Measurements from ENCODE around the gene NUDT12.

The NUDT12 gene

GRCh38 chr5:103587185-103587748, 24.7 kb upstream of the NUDT12 start:
- TF ChIP-seq RAD21 (IDR thresholded peaks at IDR 0.05; ENCODE audit: low read depth) (peak; percentile 71), EP300 (IDR thresholded peaks at IDR 0.05; ENCODE audit: borderline replicate concordance) (no peak)

DNA sequence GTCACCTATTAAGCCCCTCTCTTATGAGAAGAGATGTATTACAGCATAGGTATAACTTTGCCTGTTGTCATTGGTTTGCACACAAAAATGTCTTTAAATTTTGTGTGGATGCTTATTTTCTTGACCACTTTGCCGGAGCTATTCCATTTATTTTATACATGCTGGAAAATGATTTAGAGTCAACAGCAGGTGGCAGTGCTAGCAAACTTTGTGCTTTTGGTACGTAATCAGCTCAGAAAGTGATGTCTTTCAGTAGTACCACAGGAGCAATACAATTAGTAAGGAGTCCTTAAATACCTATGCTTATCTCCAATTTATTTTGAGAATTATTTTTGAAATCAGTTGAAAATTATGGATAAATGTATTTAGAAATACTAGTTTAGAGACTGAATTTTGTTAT, 19.8 kb upstream of the NUDT12 start:
- peak; percentile 82 for TF ChIP-seq RAD21 (IDR thresholded peaks at IDR 0.05; ENCODE audit: low read depth)
- TF ChIP-seq NFIC (IDR thresholded peaks at IDR 0.05), result no peak
- TF ChIP-seq TEAD4 (IDR thresholded peaks at IDR 0.05), result no peak
- TF ChIP-seq, protein P1, sequence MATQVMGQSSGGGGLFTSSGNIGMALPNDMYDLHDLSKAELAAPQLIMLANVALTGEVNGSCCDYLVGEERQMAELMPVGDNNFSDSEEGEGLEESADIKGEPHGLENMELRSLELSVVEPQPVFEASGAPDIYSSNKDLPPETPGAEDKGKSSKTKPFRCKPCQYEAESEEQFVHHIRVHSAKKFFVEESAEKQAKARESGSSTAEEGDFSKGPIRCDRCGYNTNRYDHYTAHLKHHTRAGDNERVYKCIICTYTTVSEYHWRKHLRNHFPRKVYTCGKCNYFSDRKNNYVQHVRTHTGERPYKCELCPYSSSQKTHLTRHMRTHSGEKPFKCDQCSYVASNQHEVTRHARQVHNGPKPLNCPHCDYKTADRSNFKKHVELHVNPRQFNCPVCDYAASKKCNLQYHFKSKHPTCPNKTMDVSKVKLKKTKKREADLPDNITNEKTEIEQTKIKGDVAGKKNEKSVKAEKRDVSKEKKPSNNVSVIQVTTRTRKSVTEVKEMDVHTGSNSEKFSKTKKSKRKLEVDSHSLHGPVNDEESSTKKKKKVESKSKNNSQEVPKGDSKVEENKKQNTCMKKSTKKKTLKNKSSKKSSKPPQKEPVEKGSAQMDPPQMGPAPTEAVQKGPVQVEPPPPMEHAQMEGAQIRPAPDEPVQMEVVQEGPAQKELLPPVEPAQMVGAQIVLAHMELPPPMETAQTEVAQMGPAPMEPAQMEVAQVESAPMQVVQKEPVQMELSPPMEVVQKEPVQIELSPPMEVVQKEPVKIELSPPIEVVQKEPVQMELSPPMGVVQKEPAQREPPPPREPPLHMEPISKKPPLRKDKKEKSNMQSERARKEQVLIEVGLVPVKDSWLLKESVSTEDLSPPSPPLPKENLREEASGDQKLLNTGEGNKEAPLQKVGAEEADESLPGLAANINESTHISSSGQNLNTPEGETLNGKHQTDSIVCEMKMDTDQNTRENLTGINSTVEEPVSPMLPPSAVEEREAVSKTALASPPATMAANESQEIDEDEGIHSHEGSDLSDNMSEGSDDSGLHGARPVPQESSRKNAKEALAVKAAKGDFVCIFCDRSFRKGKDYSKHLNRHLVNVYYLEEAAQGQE (IDR thresholded peaks at IDR 0.05; ENCODE audit: low read depth), result no peak
- TF ChIP-seq FOXM1 (IDR thresholded peaks at IDR 0.05; ENCODE audit: borderline replicate concordance, low read depth), result no peak

DNA sequence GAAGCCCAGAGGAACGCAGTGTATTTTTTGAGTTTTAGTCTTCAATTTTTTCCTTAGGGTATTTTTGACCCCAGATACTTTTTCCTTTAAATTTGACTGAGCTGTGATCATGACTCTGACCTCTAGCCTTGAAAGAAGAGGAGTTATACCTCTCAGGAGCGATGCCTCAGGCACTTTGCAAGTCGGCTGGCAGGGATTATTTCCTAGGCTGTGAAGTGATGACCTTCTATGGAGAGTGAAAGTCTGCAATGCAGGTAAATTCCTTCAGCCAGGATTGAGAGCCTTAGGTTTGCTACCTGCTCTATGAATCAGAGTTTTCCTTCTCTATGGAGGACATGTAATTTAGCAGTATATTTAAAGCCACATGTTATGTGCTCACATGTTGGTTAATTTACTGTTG, 10.8 kb upstream of the NUDT12 start:
- TF ChIP-seq ZBTB7A (IDR thresholded peaks at IDR 0.05; ENCODE audit: low read depth), result no peak
- TF ChIP-seq TAF1 (IDR thresholded peaks at IDR 0.05; ENCODE audit: low read depth), result no peak
- no peak for TF ChIP-seq MAX (IDR thresholded peaks at IDR 0.05)
- no peak for TF ChIP-seq CEBPB (IDR thresholded peaks at IDR 0.05)
- TF ChIP-seq, protein P1 (IDR thresholded peaks at IDR 0.05; ENCODE audit: low read depth), result no peak
- TF ChIP-seq TEAD4 (IDR thresholded peaks at IDR 0.05), result no peak
- TF ChIP-seq NFIC (IDR thresholded peaks at IDR 0.05), result no peak
- no peak for TF ChIP-seq FOXM1 (IDR thresholded peaks at IDR 0.05; ENCODE audit: borderline replicate concordance, low read depth)
- TF ChIP-seq CREB1 (IDR thresholded peaks at IDR 0.05; ENCODE audit: low read depth), result no peak
- no peak for TF ChIP-seq EGR1 (IDR thresholded peaks at IDR 0.05)
- TF ChIP-seq YY1 (IDR thresholded peaks at IDR 0.05; ENCODE audit: low read depth), result no peak
- TF ChIP-seq EP300 (IDR thresholded peaks at IDR 0.05; ENCODE audit: borderline replicate concordance), result no peak
- no peak for TF ChIP-seq RAD21 (IDR thresholded peaks at IDR 0.05; ENCODE audit: low read depth)
- TF ChIP-seq, protein P2, sequence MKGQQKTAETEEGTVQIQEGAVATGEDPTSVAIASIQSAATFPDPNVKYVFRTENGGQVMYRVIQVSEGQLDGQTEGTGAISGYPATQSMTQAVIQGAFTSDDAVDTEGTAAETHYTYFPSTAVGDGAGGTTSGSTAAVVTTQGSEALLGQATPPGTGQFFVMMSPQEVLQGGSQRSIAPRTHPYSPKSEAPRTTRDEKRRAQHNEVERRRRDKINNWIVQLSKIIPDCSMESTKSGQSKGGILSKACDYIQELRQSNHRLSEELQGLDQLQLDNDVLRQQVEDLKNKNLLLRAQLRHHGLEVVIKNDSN (IDR thresholded peaks at IDR 0.05), result no peak
- TF ChIP-seq TCF12 (IDR thresholded peaks at IDR 0.05; ENCODE audit: low read depth), result no peak

DNA sequence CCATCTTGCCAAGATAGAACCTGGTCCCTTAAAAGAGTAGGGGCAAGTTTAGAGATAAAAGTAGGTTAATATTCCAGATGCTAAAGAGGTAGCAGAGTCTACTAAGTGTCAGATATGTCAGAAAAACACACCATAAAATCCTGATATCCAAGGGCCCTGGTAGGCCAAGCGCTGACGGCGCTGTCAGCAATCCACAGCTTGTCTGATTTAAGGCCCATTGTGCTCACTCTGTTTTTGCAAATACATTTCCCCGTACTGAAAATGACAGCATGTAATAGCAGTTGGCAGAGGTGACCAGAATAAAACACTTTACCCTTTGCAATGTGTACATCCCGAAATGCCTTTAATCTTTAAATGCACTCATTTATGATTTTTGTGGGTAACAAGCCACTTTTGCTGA, 9.9 kb upstream of the NUDT12 start:
- TF ChIP-seq TEAD4 (IDR thresholded peaks at IDR 0.05) (no peak), NFIC (IDR thresholded peaks at IDR 0.05) (no peak), EGR1 (IDR thresholded peaks at IDR 0.05) (no peak), RAD21 (IDR thresholded peaks at IDR 0.05; ENCODE audit: low read depth) (no peak), ZBTB7A (IDR thresholded peaks at IDR 0.05; ENCODE audit: low read depth) (no peak), YY1 (IDR thresholded peaks at IDR 0.05; ENCODE audit: low read depth) (no peak), TCF12 (IDR thresholded peaks at IDR 0.05; ENCODE audit: low read depth) (no peak), CREB1 (IDR thresholded peaks at IDR 0.05; ENCODE audit: low read depth) (no peak), FOXM1 (IDR thresholded peaks at IDR 0.05; ENCODE audit: borderline replicate concordance, low read depth) (no peak), TAF1 (IDR thresholded peaks at IDR 0.05; ENCODE audit: low read depth) (no peak)
- TF ChIP-seq, protein P1 (IDR thresholded peaks at IDR 0.05; ENCODE audit: low read depth), result no peak
- TF ChIP-seq, protein P2 (IDR thresholded peaks at IDR 0.05), result no peak

DNA sequence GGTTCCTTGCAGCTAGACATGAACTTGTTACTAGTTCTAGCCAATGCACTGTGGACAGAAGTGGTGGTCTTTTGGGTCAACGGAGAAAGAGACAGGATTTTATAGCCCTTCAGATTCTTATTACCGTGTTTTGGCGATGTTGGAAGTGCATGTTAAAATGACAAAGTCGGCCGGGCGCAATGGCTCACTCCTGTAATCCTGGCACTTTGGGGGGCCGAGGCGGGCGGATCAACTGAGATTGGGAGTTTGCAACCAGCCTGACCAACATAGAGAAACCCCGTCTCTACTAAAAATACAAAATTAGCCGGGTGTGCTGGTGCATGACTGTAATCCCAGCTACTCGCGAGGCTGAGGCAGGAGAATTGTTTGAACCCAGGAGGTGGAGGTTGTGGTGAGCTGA, 9.1 kb upstream of the NUDT12 start:
- TF ChIP-seq TEAD4 (IDR thresholded peaks at IDR 0.05) (no peak), RAD21 (IDR thresholded peaks at IDR 0.05; ENCODE audit: low read depth) (no peak)

Measured in Ishikawa (cell line).